NCI-H524 treated with DMSO at 0.1 percent for 48 hours (cell line): ENCODE data around the gene LIN37.

ENCODE experiments used
- DNase-seq: peaks from one replicate; lab custom pipeline; 2025; lab: John Stamatoyannopoulos, UW

The LIN37 gene

DNA sequence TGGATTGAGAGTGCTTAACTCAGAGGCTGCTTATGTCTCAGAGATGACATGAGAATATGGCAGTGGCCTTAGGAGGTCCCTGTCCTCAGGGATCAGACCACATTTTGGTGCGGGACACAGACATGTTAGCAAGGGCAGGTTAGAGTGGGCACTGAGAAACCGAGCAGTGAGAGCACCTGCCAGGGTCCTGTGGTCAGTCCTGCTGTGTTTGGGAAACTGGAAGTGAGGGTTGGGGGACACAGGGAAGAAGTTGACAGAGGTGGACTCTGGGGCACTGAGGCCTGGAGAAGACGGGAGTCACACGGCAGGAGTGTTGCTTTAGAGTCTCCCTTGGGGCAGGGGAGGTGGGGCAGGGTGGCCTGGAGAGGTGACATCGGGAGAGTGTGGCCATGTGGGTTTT, 13.5 kb upstream of the LIN37 start:
- no peak for DNase-seq

DNA sequence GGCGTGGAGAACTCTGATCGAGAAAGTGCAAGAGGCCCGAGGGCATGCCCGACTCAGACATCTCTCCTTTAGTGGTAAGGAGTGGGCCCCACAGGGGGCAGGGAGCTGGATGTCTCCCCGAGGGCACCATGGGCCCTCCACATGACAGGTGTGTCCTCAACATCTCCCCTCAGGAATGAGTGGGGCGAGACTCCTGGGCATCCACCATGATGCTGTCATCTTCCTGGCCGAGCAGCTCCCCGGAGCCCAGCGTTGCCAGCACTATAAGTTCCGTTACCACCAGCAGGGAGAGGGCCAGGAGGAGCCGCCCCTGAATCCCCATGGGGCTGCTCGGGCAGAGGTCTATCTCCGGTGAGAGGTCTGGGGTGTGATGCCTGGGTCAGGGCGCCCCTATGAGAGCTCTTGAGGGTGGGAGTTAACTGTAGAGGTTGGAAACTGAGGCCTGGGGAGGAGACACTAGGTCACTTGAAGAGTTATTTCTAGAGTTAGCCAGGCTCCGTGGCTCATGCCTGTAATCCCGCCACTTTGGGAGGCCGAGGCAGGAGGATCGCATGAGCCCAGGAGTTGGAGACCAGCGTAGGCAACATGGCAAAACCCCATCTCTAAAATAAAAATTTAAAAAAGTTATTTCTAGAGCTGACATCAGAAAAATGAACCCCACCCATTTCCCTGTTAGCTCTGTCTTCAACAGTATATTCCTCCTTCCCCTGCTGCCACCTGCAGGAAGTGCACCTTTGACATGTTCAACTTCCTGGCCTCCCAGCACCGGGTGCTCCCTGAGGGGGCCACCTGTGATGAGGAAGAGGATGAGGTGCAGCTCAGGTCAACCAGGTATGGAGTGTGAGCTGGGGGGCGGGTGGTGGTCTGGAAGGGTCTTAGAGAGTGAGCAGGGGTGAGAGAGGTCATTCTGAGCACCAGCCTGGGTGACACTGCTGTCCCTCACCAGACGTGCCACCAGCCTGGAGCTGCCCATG, 11.2 kb upstream of the LIN37 start:
- no peak for DNase-seq

DNA sequence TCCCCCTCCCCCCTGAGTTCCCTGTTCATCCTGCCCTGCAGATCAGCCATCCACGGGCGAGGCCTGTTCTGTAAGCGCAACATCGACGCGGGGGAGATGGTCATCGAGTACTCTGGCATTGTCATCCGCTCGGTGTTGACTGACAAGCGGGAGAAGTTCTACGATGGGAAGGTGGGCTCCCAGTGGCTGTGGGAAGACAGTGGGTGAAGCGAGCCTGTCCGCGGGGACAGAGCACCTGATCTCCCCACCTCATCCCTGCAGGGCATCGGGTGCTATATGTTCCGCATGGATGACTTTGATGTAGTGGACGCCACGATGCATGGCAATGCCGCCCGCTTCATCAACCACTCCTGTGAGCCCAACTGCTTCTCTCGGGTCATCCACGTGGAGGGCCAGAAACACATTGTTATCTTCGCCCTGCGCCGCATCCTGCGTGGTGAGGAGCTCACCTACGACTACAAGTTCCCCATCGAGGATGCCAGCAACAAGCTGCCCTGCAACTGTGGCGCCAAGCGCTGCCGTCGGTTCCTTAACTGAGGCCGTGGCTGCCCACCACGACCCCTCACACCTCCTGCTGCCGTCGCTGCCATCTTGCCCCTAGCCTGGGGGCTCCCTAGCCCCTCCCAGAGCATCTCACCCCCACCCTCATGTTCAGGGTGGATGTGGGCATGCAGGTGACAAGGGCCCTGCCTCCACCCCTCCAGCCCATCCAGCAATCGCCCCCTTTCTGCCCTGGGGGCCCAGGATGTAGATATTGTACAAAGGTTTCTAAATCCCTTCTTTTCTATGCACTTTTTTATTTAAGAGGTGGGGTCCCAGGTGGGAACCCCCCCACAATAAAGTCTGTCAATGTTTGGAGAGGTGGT, 10.1 kb upstream of the LIN37 start:
- no peak for DNase-seq

DNA sequence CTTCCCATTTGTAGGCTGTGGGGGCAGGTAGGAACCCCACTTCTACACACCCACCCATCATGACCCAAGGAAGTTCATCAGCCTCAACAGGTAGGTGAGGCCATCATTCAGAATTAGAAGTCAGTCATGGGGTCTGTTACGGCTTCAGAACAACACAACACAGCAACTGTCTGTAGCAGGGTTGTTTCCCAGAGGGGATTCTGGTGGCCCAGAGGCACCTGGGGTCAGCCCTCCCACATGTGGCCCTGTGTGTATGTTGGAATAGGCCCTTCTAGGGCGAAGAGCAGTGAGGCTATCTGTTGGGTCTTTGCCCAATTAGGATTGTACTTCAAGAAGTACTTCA, 9.5 kb upstream of the LIN37 start:
- no peak for DNase-seq

DNA sequence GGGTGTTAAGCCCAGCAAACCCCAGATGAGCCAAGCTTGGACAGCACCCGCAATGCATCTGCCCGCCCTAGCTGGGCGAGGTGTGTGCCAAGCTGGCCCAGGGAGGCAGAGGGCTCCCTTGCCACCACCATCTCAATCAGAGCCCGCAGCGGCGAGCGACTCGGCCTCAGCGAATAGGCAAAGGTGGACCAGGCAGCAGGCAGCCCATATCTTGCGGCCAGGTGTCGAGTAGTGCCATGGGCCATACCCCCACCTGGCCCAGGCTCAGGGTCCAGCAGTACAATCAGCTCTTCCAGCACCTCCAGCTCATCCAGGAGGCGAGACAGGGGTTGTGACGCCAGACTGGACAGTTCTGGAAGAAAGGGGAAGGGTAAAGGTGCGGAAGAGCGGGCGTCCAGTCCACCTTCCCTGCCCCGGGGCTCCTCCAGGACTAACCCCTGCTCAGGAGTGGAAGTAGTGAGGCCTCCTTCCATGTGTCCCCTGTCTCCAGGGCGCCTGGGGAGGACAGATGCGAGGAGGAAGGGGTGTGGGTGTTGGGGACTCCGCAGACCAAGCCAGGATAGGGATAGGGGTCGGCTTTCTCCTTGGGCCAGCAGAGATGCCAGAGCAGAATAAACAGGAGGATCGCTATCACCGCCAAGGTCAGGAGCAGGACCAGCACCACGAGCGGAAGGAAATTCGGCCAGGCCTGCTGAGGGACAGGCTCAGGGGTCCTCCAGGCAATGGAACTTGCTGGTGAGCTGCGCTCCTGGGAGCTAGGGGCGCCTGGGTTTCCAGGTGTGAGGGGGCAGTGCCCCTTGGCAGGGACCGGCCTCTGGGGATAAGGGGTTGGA, 8.9 kb upstream of the LIN37 start:
- DNase-seq: no peak

DNA sequence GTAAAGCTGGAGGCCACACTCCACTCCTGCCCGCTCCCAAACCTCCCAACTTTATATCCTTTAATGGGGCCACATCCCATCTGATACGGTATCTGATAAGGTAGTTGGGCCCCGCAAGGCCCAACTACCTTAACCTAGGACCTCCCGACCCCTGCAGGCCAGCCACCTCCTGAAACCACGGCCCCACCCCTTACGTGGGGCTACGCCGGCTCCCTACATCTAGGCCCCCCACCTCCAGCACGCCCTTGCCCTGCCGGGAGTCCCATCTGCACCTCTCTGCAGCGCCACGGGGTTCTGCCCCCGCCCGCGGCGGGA, 8.3 kb upstream of the LIN37 start:
- DNase-seq: no peak

DNA sequence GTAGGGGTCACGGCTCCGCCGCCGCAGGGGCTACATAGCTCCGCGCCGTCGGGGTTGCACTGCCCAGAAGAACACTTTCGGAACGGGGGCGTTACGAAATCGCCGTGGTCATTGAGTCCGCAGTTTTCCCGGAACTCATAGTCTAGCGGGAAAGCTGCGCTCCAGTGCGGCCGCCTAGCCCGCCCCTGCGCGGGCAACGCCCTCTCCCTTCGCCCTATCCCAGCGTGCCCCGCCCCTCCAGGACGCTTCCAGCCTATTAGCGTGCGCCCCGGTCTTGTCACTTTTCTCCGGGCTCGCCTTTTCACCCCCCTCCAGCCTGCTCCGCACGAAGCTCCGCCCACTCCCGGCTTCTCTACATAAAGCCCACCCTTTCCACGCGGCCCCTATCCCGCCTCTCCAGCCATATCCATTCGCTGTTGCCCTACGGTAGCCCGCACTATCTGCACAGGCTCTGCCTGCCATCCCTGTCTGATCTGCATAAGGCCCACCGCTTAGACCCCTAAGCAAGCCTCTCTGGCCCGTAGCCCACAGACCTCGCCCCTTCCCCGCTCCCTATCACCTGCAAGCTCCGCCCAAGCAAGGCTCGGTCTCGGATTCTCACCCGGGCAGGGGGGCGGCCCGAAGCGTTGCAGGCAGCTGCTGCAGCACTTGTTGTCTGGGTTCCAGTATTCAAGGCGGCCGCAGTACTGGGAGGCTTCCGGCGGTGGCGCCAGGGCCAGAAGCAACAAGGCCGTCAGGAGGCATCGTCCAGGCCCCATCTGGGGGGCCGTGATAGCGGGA, 7.8 kb upstream of the LIN37 start:
- DNase-seq: peak; percentile 98

DNA sequence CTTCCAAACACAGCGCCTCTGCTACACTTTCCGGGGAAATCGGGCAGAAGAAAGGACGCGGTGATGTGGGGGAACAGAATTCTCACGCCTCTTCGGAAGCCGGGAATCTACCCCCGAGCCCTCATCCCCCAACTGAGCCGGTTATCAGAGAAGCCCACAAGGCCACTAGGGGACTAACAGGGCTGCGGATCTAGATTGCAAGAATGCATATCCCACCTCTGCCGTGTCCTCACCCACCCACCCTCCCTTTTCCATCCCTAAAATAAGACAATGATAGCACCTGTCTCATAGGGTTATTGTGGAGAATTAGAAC, 7.2 kb upstream of the LIN37 start:
- no peak for DNase-seq

DNA sequence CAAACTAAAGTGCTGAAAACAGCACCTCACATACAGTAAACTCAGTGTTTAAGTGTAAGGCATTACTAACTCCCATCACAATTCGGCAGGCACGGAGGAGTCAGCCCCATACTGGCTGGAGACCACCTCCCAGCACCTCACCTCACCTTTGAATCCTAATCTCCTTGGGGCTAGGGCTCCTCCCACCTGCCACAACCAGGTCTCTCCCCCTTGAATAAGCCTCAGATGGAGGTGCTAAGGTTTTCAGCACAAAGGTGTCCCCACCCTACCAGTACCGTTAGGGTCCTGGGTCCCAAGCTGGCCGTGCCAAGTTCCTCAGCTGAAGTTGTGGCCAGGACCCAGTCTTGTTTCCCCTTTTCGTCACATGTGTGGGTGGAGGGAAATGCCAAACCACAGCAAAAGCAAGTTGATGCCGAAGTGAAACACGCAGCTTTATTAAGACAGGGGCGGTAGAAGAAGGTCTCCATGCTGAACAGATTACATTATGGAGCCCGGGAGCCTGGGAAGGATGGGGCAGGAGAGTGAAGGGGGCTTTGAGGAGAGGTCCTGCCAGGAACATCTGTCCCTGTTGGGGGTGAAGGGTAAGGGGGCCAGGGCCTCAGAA, 6.2 kb upstream of the LIN37 start, which contains the start of gene IGFLR1:
IGFLR1 (minus strand) TSS at position 332 of the 604 bp plus-strand sequence. CDS start 1,272 bp downstream, outside the sequence.
- DNase-seq: no peak

DNA sequence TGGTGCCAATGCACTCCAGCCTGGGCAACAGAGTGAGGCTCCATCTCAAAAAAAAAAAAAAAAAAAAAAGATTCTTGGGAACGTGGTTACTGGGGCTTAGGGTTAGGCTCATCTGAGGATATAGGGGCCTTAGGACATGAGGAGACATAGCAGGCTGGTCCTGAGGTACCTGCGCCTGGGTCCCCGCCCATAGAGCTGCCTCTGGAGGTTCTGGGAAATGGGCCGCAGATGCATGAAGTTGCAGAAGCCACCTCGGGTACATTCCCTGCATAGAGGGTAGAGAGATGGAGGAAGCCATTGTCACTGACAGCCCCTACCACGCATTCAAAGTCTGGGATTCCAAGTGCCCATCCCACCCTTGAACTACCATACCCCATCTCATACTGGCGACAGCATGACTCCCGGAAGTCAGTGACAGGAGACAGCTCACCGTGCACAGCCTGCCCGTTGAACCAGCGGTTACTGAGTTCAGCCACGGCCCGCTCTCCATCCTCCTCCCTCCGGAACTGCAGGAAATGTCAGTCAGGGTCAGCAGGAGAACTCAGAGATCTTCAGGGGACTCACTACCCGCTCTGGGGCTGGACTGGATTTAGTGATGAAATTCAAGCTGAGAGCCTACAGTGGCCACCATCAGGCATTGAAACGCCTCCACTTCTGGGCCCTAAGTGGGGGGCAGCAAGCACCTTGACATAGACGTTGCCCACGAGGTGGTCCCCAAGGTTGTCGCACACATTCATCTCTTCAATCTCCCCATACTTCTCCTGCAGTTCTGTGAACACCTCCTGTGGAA, 4.5 kb upstream of the LIN37 start:
- DNase-seq: no peak

DNA sequence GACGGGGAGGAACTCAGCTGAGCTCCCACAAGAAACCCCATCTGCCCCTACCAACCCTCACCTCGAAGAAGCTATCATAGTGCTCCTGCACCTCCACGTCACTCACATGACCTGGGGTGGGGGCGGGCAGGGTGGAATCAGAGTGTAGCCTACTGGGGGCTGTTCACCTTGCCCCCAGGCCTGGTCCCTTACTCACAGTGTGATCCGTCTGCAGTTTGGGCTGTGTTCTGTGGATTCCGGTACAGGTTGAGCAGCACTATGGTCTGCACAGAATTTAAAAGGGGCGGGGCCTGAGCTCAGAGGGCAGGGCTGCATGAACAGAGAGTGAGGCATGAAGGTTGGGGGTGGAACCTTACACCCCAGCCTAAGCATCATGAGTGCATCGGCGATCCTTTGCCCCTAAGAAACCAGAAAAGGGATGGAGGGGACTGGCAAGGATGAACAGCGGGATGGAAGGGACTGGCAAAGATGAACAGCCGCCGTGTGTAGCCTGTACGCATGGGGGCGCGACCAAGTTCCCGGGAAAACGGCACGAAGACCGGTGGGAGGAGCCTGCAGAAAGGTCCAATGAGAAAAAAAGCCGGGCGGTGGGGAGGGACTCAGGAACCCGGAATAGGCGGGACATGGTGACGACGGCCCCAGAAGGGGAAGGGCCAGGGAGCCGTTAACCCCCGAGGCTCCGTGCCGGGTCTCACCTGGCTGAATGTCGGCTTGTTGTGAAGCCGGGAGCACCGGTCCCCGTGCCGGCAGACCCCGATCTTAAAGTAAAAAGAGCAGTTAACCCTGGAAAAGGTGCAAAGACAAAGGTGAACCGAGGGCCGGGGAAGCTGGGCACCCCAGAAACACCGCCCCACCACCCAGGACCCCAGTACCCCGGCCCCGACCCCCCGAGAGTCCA, 3.7 kb upstream of the LIN37 start:
- peak; percentile 74 for DNase-seq

DNA sequence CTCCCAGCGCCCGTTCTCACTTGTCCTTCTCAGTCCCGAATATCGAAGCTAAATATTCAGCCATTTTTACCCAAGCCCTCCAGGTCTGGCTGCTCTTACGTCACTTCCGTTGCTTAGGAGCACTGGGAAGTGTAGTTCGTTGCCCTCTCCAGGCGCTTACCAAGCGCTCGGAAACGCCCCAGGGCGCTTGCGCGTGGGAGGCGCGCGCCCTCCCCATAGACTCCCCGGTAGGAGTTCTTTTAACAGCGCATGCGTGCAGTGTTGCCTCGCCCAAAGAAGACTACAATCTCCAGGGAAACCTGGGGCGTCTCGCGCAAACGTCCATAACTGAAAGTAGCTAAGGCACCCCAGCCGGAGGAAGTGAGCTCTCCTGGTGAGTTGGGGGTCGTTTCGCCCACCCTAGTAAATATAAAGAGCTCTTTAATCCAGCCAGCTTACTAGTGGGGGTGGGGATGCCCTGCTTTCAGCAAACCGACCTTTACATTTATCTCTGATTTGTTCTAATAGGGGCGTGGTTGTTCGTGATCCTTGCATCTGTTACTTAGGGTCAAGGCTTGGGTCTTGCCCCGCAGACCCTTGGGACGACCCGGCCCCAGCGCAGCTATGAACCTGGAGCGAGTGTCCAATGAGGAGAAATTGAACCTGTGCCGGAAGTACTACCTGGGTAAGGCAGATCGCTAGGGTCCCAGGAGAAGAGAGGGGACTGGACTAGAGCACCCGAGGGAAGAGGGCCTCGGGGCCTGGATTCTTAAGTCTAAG, 2.9 kb upstream of the LIN37 start, which contains the start of the genes PSENEN and U2AF1L4:
PSENEN (plus strand) TSS at position 324 of the 759 bp plus-strand sequence; CDS start at position 604, 280 bp downstream.
U2AF1L4 (minus strand) TSS at position 91 of the 759 bp plus-strand sequence; CDS start at position 64, 27 bp downstream.
- DNase-seq: peak; percentile 96

DNA sequence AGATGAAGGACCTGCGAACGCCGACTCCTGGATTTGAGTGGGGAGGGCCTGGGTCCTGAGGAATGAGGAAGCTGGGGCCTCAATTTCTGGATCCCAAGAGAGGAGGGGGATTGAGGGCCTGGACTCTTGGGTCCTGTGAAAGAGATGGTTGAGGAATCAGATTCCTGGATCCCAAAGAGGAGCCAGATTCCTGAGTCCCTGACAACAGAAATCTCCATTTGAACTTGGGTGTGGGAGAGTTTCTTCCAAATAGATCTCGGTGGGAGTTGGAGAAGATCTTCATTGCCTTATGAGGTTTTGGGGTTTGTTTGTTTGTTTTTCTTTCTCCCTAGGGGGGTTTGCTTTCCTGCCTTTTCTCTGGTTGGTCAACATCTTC, 2.3 kb upstream of the LIN37 start:
- DNase-seq: no peak

DNA sequence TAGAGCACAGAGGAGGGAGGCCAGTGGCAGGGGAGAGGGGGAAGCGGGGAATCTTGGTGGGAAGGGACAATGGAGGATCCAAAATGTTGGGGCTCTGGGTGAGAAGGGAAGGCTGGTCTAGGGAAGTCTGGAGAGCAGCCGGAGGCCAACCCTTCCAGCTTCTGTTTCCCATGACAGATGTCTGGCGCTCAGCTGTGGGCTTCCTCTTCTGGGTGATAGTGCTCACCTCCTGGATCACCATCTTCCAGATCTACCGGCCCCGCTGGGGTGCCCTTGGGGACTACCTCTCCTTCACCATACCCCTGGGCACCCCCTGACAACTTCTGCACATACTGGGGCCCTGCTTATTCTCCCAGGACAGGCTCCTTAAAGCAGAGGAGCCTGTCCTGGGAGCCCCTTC, 1.8 kb upstream of the LIN37 start:
- DNase-seq: no peak

DNA sequence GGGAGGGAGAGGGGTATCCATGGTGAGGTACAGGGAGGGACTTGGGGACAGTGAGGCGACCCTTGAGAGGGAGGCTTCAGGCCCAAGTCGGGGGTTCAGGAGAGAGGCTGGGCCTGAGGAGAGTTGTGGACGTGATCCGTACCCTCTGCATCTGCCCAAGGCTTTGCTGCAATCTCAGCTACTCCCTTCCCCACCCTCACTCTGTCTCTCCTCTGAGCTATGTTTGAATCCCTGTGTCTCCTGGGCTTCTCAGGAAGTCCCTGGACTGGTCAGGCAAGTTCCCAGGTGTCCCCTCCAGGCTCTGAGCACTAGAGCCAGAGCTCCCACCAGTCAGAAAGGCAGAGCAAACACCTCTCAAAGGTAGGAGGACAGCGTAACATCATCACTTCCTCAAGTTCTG, 1.8 kb downstream of the LIN37 start:
- no peak for DNase-seq

DNA sequence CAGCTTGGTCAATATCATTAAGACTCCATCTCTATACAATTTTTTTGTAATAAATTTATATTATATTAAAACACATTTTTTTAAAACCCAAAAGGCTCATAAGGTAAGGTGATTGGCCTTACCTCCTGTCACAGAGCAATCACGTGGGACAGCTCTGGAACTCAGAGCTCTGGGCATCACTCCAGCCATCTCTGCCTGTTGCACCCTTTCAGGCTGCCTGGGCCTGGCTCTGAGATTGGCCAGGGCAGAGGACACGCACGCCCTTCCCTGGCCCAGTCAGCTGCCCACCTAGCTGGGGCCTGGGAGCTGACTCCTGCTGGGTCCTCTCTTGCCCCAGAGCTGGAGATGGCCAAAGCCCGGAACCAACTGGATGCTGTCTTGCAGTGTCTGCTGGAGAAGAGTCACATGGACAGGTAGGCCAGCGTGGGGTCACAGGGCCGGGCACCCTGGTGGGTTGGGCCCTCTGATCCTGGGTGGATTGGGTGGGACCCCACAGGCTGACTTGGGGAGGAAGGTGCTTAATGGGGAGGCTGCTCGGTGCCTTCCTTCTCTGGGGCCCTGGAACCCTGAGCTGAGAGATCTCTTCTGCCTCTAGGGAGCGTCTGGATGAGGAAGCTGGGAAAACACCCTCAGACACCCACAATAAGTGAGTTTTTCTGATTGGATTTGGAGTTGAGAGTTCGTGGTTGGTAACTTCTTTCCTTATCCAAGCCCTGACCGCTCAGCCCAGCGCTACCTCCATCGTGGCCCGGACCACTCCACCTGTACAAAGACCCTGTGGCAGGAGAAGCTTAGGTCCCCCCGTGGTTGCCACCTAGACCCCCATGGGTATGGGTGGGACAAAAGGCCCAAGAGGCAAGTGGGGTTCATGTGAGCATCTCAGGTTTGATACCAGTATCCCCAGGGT, 3.7 kb downstream of the LIN37 start:
- DNase-seq: no peak

DNA sequence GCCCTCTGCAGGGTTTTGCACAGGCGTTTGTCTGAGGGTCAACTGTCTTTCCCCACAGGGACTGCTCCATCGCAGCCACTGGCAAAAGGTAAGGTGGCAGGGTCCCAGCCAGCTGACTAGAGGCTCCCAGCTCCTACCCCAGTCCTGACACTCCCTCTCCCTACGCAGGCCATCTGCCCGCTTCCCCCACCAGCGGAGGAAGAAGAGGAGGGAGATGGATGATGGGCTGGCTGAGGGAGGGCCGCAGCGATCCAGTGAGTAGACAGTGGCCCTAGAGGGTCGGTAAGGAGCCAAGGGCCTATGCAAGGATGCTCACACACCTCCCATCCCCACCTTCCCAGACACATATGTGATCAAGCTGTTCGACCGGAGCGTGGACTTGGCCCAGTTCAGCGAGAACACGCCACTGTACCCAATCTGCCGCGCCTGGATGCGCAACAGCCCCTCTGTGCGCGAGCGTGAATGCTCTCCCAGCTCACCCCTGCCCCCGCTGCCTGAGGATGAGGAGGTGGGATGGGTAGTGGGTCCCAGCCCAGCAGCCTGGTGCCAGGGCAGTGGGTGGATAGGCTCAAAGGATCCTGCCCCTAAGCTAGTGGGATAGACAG, 4.5 kb downstream of the LIN37 start:
- no peak for DNase-seq
